Stomach (tissue), 9 donors: ENCODE measurements around the gene SLC24A1. TPM values are rescaled to one million over a fixed set of nuclear protein-coding genes. Genes with fewer than 3 reads are reported as not detected.

Experiments used
- DNase-seq, 2 donors: peaks; one replicate each; pipeline versions ENCODE4 v3.0.0 to v3.0.0-alpha.2; 2013 to 2019
- H3K27ac ChIP-seq, 5 donors: fragments of 200-600 bp in 4 of 5; sonication (generic) in 4 of 5; one replicate each; pipeline ENCODE4 v1.5.1; 2013 to 2019; ENCODE audit warnings: mild to moderate bottlenecking in 1 of 5, moderate library complexity in 1 of 5
- H3K27me3 ChIP-seq, 3 donors: fragments of 200-600 bp; sonication (generic); one replicate each; pipeline ENCODE4 v1.5.1; 2017 to 2019; ENCODE audit warnings: mixed run types in 1 of 3
- H3K36me3 ChIP-seq, 4 donors: fragments of 200-600 bp; sonication (generic); 1 replicate in 3 of 4; 2 replicates in 1 of 4; pipeline ENCODE4 v1.5.1; 2016 to 2019
- H3K4me1 ChIP-seq, 4 donors: fragments of 200-600 bp; sonication (generic); one replicate each; pipeline ENCODE4 v1.5.1; 2016 to 2019
- H3K4me3 ChIP-seq, 4 donors: fragments of 200-600 bp; sonication (generic) in 3 of 4; one replicate each; pipeline ENCODE4 v1.5.1; 2016 to 2019; ENCODE audit warnings: mild to moderate bottlenecking in 1 of 4
- H3K9me3 ChIP-seq, 4 donors: fragments of 200-600 bp; sonication (generic); one replicate each; pipeline ENCODE4 v1.5.1; 2016 to 2019
- EP300 ChIP-seq: sonication (generic); formaldehyde crosslinking; IDR thresholded peaks from one replicate; pipeline ENCODE4 v1.6.1; 2017; ENCODE audit warnings: antibody characterized with exemption
- POLR2A ChIP-seq, 4 donors: fragments of 450-650 bp; IDR thresholded peaks; one replicate each; pipeline ENCODE4 v1.6.1; 2016; ENCODE audit warnings: antibody characterized with exemption in 4 of 4, control low read depth in 2 of 4, mild to moderate bottlenecking in 1 of 4, moderate library complexity in 1 of 4
- POLR2AphosphoS5 ChIP-seq, 3 donors: sonication (generic); formaldehyde crosslinking; IDR thresholded peaks; one replicate each; pipeline ENCODE4 v1.6.1; 2016; ENCODE audit warnings: antibody characterized with exemption in 3 of 3
- WGBS, 5 donors: extraction: QIAGEN DNeasy Blood & Tissue Kit in 3 of 5; methylation state at CpG; one replicate each; pipeline versions ENCODE4 v1.1.5 to v1.1.7; 2013 to 2018; 5-methylcytosine and 5-hydroxymethylcytosine counted together
- intact Hi-C: fragments of 100-400 bp; cut with DNase I; formaldehyde crosslinking; loops from one replicate; pipeline ENCODE4 v1.15.1; 2023; ENCODE audit warnings: low total_unique reads
- polyA plus RNA-seq, 3 donors: library from polyadenylated mRNA; stranded (reverse); fragments of 200-250 nt; gene quantifications; one replicate each; pipeline ENCODE4 v1.2.3, GENCODE V29; 2013
- total RNA-seq, 5 donors: library from RNA; depleted of rRNA; stranded (reverse); fragments of >200 nt; gene quantifications; one replicate each; pipeline versions ENCODE4 v1.1.0 to v1.2.3, GENCODE V29; 2014 to 2016
- TF ChIP-seq, protein P1 (sequence below), 7 experiments: fragments of 450-650 bp in 4 of 7; fragments of 200-600 bp in 3 of 7; sonication (generic) in 3 of 7; IDR thresholded peaks; one replicate each; pipeline ENCODE4 v1.5.1; 2016 to 2019; ENCODE audit warnings: antibody characterized with exemption in 7 of 7, control low read depth in 2 of 7, mild to moderate bottlenecking in 1 of 7
- donor health status: healthy with polysubstance abuse.
- donor health status: Bipolar disorder and iron deficiency.
- donor health status: healthy.

SLC24A1 gene
- total and polyA plus RNA-seq, 8 donors, result 1.3 to 18.5 (median 6.0) TPM; not detected in 1

DNA sequence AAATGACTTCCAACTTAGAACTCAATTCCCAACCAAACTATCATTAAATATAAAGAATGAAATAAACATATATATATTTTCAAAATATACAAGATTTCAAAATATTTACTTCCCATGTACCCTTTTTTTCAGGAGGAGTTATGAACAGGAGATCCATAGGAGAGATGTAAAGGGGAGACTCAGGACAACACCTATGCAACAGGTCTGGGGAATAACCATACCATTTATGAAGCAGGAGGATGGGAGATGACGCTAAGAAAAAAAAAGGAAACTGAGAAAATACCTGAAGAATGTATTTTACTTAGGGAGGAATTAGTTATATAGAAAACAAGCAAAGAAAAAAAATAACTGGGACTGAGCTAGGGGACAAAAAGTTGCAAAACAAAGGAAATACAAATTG is 34.6 kb upstream of the SLC24A1 start:
- intact Hi-C loops, result no loop called here
- peaks cover 20 to 100% (median 99%) of the 10 kb centered on the region in 4 donors for H3K36me3 ChIP-seq

DNA sequence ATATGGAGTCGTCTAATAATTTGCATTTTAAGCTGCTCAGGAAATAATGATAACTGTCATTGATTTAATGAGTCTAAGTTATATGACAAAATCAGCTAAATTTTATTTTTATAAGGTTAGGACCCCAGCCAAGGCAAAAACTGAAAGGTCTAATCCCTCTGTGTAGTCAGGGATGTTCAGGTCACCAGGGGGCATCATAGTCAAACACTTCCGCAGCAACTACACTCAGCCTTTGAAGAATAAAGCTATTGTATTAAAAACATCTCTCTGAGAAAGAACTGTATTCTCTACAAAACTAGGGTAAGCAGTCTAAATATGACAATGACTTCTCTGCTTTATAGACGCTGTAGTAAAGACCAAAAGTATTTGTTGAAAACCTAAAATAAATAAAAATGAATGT is 25.8 kb upstream of the SLC24A1 start:
- Histone ChIP-seq H3K36me3 (peaks cover 37 to 96% (median 94%) of the 10 kb centered on the region in 4 donors), H3K27me3 (no peaks in the 10 kb centered on the region), H3K4me1 (no peaks in the 10 kb centered on the region), H3K27ac (no peak overlapping the region), H3K9me3 (no peaks in the 10 kb centered on the region), H3K4me3 (no peak overlapping the region)
- 49 to 66% (median 56%) methylated on average over 3 of the region's 3 CpGs for WGBS, 5 donors
- peak in 1 of 2 donors; percentile 53 for DNase-seq
- intact Hi-C loops, result no loop called here
- TF ChIP-seq POLR2AphosphoS5 (IDR thresholded peaks at IDR 0.05), result no peak
- TF ChIP-seq, protein P1, sequence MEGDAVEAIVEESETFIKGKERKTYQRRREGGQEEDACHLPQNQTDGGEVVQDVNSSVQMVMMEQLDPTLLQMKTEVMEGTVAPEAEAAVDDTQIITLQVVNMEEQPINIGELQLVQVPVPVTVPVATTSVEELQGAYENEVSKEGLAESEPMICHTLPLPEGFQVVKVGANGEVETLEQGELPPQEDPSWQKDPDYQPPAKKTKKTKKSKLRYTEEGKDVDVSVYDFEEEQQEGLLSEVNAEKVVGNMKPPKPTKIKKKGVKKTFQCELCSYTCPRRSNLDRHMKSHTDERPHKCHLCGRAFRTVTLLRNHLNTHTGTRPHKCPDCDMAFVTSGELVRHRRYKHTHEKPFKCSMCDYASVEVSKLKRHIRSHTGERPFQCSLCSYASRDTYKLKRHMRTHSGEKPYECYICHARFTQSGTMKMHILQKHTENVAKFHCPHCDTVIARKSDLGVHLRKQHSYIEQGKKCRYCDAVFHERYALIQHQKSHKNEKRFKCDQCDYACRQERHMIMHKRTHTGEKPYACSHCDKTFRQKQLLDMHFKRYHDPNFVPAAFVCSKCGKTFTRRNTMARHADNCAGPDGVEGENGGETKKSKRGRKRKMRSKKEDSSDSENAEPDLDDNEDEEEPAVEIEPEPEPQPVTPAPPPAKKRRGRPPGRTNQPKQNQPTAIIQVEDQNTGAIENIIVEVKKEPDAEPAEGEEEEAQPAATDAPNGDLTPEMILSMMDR (IDR thresholded peaks at IDR 0.05), result peak in 1 of 7 experiments; percentile 5

More for the DNA sequence above, 34.6 kb upstream of the SLC24A1 start:
- Histone ChIP-seq H3K9me3 (no peaks in the 10 kb centered on the region), H3K27ac (no peak overlapping the region), H3K27me3 (no peaks in the 10 kb centered on the region), H3K4me3 (no peak overlapping the region), H3K4me1 (no peaks in the 10 kb centered on the region)
- no peak for TF ChIP-seq POLR2A (IDR thresholded peaks at IDR 0.05)
- TF ChIP-seq, protein P1 (IDR thresholded peaks at IDR 0.05), result no peak
- 93 to 100% (median 100%) methylated on average over 1 of the region's 1 CpG for WGBS, 5 donors
- no peak for DNase-seq

DNA sequence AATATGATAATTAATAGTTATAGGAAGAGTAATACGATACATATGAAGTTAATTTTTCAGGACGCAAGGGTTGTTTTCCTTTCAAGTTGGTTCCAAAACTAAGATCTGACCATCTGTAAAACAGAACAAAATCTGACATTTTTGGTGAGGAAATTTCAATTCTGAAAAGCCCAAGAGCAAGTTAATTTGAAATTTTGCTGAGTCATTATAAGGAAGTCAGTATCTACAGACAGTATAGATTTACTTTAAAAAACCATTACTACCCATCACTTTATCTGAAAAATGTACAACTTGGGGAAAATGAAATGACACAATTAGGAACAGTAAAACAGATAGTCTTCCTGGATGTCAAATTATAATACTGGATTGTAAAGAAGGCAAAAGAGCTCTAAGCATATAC is 23.3 kb upstream of the SLC24A1 start:
- intact Hi-C loops, result no loop called here
- no peaks in the 10 kb centered on the region for H3K9me3 ChIP-seq
- 91 to 99% (median 97%) methylated on average over 2 of the region's 2 CpGs for WGBS, 5 donors
- TF ChIP-seq POLR2A (IDR thresholded peaks at IDR 0.05) (no peak), POLR2AphosphoS5 (IDR thresholded peaks at IDR 0.05) (no peak), EP300 (no peak)
- TF ChIP-seq, protein P1 (IDR thresholded peaks at IDR 0.05), result no peak
- peaks cover 30 to 96% (median 94%) of the 10 kb centered on the region in 4 donors for H3K36me3 ChIP-seq
- no peaks in the 10 kb centered on the region for H3K27me3 ChIP-seq
- H3K4me3 ChIP-seq, result no peak overlapping the region
- no peaks in the 10 kb centered on the region for H3K4me1 ChIP-seq
- H3K27ac ChIP-seq, result no peak overlapping the region
- no peak for DNase-seq

DNA sequence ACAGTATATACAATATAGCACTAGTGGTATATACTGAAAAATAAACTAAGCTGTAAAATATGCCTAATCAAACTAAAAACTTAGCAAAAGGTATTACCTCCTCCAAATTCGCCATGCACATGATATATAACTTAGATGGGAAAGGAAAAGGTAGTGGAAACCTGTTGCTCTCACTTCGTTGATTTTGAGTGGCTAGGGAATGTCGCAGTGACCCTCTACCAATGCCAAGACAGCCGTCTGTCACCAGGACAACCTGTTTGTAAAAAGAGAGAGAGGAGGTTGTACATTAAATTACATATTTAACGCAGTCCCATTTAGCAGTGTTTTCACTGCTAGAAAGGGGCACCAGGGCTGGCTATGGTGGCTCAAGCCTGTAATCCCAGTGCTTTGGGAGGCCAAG is 22.1 kb upstream of the SLC24A1 start:
- H3K27ac ChIP-seq, result no peak overlapping the region
- 92 to 96% (median 94%) methylated on average over 5 of the region's 5 CpGs for WGBS, 5 donors
- no peak overlapping the region for H3K4me3 ChIP-seq
- no peaks in the 10 kb centered on the region for H3K9me3 ChIP-seq
- intact Hi-C loops, result no loop called here
- TF ChIP-seq, protein P1 (IDR thresholded peaks at IDR 0.05), result no peak
- no peak for TF ChIP-seq POLR2AphosphoS5 (IDR thresholded peaks at IDR 0.05)
- TF ChIP-seq POLR2A (IDR thresholded peaks at IDR 0.05), result no peak
- TF ChIP-seq EP300, result no peak
- no peak for DNase-seq
- H3K4me1 ChIP-seq, result no peaks in the 10 kb centered on the region
- H3K27me3 ChIP-seq, result no peaks in the 10 kb centered on the region
- H3K36me3 ChIP-seq, result peaks cover 29 to 96% (median 94%) of the 10 kb centered on the region in 4 donors
